Kidney (tissue), 14 donors: ENCODE data around the gene LARGE2. TPM values are rescaled to one million over a fixed set of nuclear protein-coding genes. Genes with fewer than 3 reads are reported as not detected.

ENCODE experiments used
- DNase-seq, 5 donors: peaks; one replicate each; pipeline ENCODE4 v3.0.0-alpha.2; 2013 to 2020
- FAIRE-seq: peaks from 2 replicates; lab custom pipeline; 2012; peaks lifted over from hg19 to GRCh38; lab: Jason Lieb, UNC
- H3K27ac ChIP-seq, 2 donors: one replicate each; pipeline ENCODE4 v1.7.0; 2013; ENCODE audit warnings: low read depth in 2 of 2, low read length in 2 of 2, inconsistent platforms in 1 of 2
- H3K27me3 ChIP-seq: one replicate; pipeline ENCODE4 v1.7.1; 2013; ENCODE audit warnings: low read length, inconsistent platforms; ENCODE audit not compliant: control insufficient read depth, insufficient read depth
- H3K36me3 ChIP-seq, 3 donors: one replicate each; pipeline versions ENCODE4 v1.7.0 to v1.7.1; 2013; ENCODE audit warnings: low read length in 3 of 3, control low read depth in 1 of 3, inconsistent platforms in 1 of 3; ENCODE audit not compliant: insufficient read depth in 3 of 3, control insufficient read depth in 2 of 3
- H3K4me1 ChIP-seq, 3 donors: one replicate each; pipeline versions ENCODE4 v1.7.0 to v1.7.1; 2013; ENCODE audit warnings: low read length in 3 of 3, inconsistent platforms in 1 of 3, low read depth in 1 of 3; ENCODE audit not compliant: control insufficient read depth in 2 of 3, insufficient read depth in 2 of 3
- H3K4me3 ChIP-seq, 3 donors: one replicate each; pipeline versions ENCODE4 v1.7.0 to v1.8.1; 2013; ENCODE audit warnings: low read length in 3 of 3, control low read depth in 1 of 3, inconsistent platforms in 1 of 3
- H3K9ac ChIP-seq, 3 donors: one replicate each; pipeline versions ENCODE4 v1.7.0 to v1.7.1; 2013; ENCODE audit warnings: low read length in 3 of 3, control low read depth in 1 of 3, inconsistent platforms in 1 of 3
- H3K9me3 ChIP-seq, 3 donors: one replicate each; pipeline versions ENCODE4 v1.7.0 to v1.7.1; 2013; ENCODE audit warnings: low read length in 3 of 3, control low read depth in 1 of 3, inconsistent platforms in 1 of 3; ENCODE audit not compliant: control insufficient read depth in 2 of 3, insufficient read depth in 1 of 3
- intact Hi-C: fragments of 100-400 bp; cut with DNase I; formaldehyde crosslinking; loops from one replicate; pipeline ENCODE4 v1.11.1; 2022
- polyA plus RNA-seq: library from polyadenylated mRNA; stranded (reverse); fragments of 350-450 nt; fragmentation: Illumina TruSeq; extraction: RNeasy Lipid Tissue Mini Kit (QIAGEN cat#74804); gene quantifications from one replicate; pipeline ENCODE4 v1.2.3, GENCODE V29; 2014; ENCODE audit warnings: low read depth, low replicate concordance; ENCODE audit not compliant: insufficient read depth
- total RNA-seq: library from RNA; stranded (reverse); fragmentation: NEBNext Ultra II Directional; extraction: Animal tissue kit (Norgen Biotek cat#: 25700); gene quantifications from one replicate; pipeline ENCODE4 v1.2.1, GENCODE V29; 2021
- TF ChIP-seq, protein P1 (sequence below): IDR thresholded peaks from 3 replicates; pipeline ENCODE4 v1.5.1; 2012; ENCODE audit warnings: mild to moderate bottlenecking, moderate library complexity, borderline replicate concordance; ENCODE audit not compliant: insufficient read depth; ENCODE audit errors: extremely low read depth
- donor health status: control.
- donor health status: control.
- donor health status: control.
- donor health status: control.
- donor health status: control.
- donor health status: DM: yes; HTN: yes; CAD: no.
- donor health status: Normal renal cell carcinoma (clear cell type).

Gene LARGE2
- total and polyA plus RNA-seq, 2 donors from 2014 or later: 13.1 to 29.8 TPM

DNA sequence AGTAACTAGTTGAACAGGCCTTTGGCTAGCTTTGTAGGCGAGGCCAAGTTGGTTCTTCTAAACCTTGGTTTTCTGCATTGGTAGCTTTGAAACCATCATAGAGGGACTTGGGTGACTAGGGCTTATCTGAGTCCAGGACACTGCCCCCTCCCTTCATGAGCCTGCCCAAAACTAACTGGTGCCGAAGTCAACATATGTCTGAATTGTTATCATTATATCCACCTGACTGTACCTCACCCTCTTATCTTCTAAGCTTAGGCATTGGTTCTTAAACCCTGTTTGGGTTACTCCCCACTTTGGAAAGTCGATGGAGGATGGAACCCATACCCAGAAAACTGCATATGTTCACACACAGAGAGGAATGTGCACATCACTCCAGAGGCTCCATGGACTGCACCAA lies 44.6 kb upstream of the LARGE2 start:
- intact Hi-C loops: no loop called here
- DNase-seq: no peak
- Histone ChIP-seq H3K36me3 (peaks cover 6 to 78% (median 37%) of the 10 kb centered on the region in 3 donors), H3K9ac (no peak overlapping the region), H3K4me3 (no peak overlapping the region), H3K9me3 (no peaks in the 10 kb centered on the region), H3K4me1 (peaks cover 0 to 4% (median 0%) of the 10 kb centered on the region in 3 donors), H3K27ac (no peak overlapping the region), H3K27me3 (no peaks in the 10 kb centered on the region)
- FAIRE-seq: no peak
- TF ChIP-seq, protein P1, sequence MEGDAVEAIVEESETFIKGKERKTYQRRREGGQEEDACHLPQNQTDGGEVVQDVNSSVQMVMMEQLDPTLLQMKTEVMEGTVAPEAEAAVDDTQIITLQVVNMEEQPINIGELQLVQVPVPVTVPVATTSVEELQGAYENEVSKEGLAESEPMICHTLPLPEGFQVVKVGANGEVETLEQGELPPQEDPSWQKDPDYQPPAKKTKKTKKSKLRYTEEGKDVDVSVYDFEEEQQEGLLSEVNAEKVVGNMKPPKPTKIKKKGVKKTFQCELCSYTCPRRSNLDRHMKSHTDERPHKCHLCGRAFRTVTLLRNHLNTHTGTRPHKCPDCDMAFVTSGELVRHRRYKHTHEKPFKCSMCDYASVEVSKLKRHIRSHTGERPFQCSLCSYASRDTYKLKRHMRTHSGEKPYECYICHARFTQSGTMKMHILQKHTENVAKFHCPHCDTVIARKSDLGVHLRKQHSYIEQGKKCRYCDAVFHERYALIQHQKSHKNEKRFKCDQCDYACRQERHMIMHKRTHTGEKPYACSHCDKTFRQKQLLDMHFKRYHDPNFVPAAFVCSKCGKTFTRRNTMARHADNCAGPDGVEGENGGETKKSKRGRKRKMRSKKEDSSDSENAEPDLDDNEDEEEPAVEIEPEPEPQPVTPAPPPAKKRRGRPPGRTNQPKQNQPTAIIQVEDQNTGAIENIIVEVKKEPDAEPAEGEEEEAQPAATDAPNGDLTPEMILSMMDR: no peak

- TF ChIP-seq, protein P1: no peak
- no peaks in the 10 kb centered on the region for H3K9me3 ChIP-seq
- no peaks in the 10 kb centered on the region for H3K27me3 ChIP-seq
- H3K27ac ChIP-seq: peak overlapping the region in 1 of 2 donors; percentile 23
- H3K36me3 ChIP-seq: peaks cover 6 to 62% (median 26%) of the 10 kb centered on the region in 3 donors
- DNase-seq (peak in 1 of 5 donors; percentile 35), FAIRE-seq (no peak)
- intact Hi-C loops: no loop called here
- no peak overlapping the region for H3K4me3 ChIP-seq
- H3K9ac ChIP-seq: no peak overlapping the region
- H3K4me1 ChIP-seq: peaks cover 0 to 4% (median 0%) of the 10 kb centered on the region in 3 donors
Measured at GRCh38 chr11:45879803-45880686, 42.4 kb upstream of the LARGE2 start.

DNA sequence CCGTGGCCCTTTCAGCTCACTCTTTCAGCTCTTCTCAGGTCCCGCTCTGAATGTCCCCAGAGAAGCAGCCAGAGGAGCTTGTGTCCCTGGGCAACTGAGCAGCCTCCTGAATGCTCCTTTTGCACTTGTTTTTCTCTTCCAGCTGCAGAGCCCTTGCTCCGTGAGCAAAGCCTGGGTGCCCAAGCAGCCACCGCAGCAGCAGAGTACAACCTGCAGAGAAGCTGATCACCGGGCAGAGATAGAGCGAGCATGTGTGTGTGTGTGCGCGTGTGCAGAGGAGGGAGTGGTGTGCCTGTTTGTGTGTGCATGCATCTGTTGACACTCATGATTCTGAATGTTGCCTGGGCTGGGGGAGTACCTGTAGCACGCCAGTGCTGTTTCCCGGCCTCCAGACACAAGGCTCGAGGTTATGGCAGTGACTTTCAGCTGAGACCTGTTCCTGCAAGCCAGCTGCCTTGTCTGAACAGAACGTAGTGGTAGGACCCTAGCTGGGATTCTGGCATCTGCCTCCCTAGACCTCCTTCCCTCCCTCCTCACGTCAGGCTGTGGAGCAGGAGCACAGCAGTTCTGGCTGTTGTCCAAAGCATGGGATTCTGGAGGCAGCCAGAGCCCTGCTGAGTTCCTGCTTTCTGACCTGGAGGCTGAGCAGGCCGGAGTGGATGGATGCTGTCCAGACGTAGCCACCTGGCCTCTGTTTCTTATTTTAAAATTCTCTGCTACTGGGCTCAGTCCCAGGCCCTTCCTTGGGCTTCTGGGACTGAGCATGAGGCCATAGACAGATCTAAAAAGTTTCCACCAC lies 41.5 kb upstream of the LARGE2 start:
- no peak for FAIRE-seq
- Histone ChIP-seq H3K9me3 (no peaks in the 10 kb centered on the region), H3K36me3 (peaks cover 6 to 53% (median 22%) of the 10 kb centered on the region in 3 donors), H3K9ac (no peak overlapping the region), H3K27ac (no peak overlapping the region), H3K4me1 (peaks cover 0 to 4% (median 0%) of the 10 kb centered on the region in 3 donors), H3K27me3 (no peaks in the 10 kb centered on the region), H3K4me3 (no peak overlapping the region)
- TF ChIP-seq, protein P1: no peak
- intact Hi-C loops: no loop called here
- DNase-seq: peak in 1 of 5 donors; percentile 39
